Renal cortex interstitium (tissue), 11 donors: ENCODE results near the gene POMGNT2. TPM values are rescaled to one million over a fixed set of nuclear protein-coding genes. Genes with fewer than 3 reads are reported as not detected.
"Not testable (repeated sequence)": the region's sequence is repeated elsewhere in the genome, so short reads cannot be mapped to it uniquely, and the experiment has no call there.

ENCODE experiments used
- DNase-seq, 11 donors: peaks; one replicate each; pipeline ENCODE4 v3.0.0-alpha.2; 2013; ENCODE audit warnings: low read depth in 9 of 11, low spot score in 4 of 11; ENCODE audit errors: extremely low read depth in 1 of 11
- polyA plus RNA-seq, 3 donors: library from polyadenylated mRNA; unstranded; fragments of 120-200 nt; gene quantifications; one replicate each; pipeline ENCODE4 v1.2.1, GENCODE V29; 2013; ENCODE audit not compliant: insufficient read length in 3 of 3

POMGNT2 gene
- polyA plus RNA-seq, 3 donors, result 17.5 to 23.6 (median 20.6) TPM

DNA sequence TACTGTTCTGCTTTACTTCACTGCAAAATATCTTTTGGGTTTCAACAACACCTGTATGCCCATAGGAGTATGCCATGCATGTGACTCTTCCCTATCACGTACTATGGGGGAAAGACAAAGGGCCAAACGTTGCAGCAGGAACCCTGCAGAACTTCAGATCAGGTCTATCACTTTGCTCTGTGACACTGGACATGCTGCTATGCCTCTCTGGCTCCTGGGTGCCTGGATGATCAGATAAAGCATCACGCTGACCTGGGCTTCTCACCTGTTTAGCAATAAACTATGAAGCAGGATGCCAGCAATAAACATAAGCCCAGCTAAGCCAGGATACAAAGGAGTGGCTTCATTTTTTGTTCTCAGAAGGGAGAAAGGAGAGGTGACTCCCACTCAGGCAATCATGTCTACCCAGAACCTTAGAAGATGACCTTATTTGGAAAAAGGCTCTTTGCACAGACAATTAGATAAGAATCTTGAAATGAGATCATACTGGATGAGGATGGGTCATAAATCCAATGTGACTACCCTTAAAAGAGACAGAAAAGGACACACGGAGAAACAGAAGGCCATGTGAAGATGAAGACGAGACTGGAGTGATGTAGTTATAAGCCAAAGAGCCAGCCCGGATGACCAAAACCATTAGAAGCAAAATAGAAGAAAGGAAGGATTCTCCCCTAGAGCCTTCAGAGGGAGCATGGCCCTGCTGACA is 19.3 kb downstream of the POMGNT2 start:
- DNase-seq, result no peak

DNA sequence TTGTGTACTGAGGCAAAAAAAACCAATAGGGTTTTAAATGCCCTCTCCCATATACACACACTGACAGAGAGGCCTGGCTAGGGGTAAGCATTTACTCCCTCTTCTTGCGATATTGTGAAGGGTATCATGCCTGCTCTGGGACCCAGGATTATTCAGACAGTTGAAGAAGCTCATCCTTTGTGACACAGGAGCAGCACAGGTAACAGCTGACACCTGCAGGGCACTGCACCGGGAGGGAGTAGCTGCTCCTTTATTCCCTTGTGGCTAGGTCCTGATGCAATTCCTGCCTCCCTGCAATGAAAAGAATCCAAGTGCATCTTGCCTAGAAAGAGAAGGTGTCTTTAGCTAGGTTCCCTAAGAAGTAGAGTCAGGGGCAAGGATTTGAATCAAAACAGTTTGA is 23.4 kb downstream of the POMGNT2 start:
- no peak for DNase-seq

DNA sequence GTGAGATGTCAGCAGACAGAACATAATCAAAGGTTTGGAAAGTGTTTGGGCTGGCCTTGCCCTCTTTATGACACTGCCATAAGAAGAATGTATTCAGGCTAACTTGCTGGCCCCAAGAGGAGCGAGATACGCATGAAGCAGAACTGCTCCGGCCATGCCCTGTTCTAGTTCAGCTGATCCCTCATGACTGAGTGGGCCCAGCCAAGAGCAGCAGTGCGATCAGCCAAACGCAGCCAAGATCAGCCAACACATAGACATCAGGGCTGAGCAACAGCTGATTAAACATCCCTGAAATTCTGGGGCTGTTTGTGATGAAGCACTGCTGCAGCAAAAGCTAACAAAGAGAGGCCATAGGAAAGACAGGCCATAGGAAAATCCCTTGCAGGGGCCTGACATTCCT is 24.1 kb downstream of the POMGNT2 start:
- DNase-seq, result no peak

DNA sequence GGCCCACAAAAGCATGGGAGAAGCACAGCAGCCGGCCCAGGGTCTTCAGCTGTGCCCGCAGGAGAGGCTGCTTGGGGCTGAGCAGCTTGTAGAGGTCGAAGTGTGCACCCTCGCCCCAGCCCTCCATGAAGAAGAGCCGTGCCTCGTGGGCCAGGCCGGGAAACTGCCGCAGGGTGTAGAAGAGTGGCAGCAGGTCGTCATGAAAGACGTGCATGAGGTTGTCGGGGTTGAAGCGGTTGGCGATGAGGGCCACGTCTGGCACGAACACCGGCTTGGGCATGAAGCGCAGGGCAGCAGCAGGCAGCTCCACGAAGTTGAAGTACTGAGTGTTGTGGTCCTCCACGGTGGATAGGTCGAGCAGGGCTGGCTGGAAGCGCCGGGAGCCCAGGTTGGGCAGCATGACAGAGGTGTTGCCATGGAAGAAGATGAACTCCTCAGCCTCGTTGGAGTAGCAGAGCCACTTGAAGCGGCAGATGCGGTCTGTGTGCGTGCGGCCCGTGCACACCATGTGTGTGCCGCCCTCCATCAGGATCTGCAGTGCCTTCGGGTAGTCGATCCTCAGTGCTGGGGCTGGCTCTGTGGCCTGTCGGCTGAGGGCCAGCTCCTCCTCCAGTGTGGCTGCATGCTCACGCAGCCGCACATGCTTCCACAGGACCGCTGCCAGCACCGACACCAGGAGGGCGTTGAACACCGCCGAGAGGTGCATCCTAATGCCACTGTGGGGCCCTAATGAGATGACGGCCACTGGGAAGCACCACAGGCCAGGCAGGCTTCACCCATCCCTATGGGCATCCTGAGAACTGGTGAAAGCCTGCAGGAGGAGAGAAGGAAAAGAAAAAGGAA is 24.9 kb downstream of the POMGNT2 start:
- DNase-seq, result no peak

DNA sequence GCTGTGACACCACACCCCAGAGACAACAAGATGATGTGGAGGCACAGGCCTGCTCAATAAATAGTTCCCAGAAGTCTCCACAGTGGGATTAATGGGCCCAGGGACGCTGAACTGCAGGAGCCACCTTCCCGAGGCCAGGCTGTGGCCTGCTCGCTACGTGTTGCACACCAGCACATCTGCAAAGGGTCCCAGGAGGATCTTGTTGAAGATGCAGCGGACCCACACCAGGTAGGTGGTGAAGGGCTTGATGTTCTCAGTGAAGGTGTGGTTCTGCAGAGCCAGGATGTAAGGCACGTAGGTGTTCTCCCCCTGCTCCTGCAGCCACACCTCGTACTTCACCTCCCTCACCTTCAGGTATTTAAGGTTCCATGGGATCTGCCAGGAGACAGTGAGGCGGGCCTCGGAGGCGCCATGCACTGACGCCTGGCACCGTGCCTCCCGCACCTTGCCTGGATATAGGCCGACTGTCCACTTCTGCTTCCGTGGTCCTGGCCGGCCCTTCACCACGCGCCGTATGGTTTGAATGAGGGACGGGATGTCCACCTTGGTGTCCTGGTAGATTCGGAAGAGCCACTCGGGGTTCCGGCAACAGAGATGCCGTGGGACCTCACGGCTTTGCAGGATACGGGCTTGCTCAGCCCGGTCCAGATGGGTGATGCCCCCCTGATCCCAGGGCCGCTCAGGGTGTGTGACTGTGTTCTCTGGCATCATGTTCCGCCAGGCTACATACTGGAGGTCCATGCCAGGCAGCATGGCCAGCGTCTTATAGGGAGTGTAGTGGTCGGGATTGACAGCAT is 26.1 kb downstream of the POMGNT2 start:
- DNase-seq, result no peak

DNA sequence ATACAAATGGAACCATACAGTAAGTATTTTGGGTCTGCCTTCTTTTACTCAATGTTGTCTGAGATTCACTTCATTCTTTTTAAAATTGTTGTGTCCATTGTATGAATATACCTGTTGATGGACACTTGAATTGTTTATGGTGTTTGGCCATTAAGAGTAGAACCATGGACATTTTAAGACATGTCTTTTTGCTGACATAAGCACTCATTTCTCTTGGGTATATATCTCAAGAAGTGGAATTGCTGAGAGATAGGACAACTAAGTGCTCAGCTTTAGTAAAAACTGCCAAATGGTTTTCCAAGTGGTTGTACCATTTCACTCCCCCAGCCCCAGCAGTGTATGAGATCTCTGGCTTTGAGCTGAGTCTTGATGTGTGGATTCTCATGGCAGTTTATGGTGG is 28.2 kb downstream of the POMGNT2 start:
- DNase-seq, result no peak

DNA sequence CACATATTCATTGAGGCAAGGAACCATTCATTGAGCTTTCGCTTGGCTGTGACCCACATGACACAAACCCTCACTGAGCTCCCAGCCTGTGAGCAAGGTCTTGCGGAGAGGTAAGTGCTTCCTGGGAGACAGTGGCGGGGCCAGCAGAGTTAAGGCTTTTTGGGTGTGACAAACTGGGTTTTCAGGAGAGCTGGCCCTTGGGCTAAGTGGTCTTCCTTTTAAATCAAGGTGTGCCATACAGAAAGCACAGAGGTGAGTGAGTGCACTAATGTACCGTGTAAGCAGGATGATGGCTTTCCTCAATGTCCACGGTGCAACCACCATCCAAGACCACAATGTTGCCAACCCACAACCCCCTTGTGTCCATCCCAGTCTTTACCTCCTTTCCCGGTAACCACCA is 28.6 kb downstream of the POMGNT2 start:
- no peak for DNase-seq

DNA sequence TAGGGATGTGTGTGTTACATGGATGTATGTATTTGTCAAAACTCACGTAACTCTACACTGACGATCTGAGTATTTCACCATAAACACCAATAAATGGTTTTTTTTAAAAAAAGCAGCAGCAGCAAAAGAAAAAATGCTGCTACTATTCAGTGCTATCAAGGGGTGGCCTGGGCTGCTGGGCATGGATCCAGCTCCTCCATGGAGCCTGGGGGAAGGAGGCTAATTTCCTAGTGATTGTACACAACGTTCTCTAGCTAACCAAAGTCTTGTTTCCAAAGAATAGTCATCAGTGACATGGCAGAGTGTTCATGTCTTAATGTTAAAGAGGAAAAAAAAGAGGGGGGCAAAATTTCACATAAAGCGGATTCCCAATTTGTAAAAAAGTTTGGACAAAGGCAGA is 29.0 kb downstream of the POMGNT2 start:
- no peak for DNase-seq

DNA sequence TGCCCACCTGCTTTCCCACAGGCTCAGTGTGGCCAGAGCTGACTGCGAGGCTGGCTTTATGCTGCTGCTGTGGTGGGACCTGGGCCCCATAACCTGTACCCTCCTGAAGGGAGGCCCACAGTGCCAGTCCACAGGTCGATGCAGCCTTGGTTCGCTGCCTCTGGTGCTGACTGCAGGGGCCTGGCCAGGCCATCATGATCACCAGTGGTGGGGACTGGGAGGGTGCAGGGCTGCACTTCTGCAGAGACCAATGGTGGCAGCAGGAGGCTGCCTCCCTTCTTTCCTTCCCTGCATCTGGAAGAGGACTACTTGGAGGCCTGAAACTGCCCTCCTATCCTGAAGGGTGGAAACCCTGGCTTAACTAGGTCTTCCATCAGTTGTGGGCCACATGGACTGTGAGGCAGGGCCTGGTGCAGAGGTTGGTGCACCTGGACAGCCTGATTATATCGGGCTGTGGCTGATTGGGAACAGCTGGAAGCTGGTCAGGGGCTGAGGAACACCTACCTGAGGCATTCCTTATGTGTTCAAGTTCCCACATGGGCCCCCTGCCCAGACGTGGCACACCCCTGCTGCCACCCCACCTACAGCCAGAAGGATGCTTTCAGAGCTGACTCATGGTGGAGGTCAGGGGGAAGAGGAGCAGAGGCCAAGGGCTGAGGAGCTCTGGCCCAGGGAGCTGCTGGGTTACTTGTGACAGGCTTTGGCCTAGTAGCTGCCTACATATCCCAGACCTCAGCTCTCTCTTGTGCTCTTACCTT is 29.8 kb downstream of the POMGNT2 start:
- no peak for DNase-seq

DNA sequence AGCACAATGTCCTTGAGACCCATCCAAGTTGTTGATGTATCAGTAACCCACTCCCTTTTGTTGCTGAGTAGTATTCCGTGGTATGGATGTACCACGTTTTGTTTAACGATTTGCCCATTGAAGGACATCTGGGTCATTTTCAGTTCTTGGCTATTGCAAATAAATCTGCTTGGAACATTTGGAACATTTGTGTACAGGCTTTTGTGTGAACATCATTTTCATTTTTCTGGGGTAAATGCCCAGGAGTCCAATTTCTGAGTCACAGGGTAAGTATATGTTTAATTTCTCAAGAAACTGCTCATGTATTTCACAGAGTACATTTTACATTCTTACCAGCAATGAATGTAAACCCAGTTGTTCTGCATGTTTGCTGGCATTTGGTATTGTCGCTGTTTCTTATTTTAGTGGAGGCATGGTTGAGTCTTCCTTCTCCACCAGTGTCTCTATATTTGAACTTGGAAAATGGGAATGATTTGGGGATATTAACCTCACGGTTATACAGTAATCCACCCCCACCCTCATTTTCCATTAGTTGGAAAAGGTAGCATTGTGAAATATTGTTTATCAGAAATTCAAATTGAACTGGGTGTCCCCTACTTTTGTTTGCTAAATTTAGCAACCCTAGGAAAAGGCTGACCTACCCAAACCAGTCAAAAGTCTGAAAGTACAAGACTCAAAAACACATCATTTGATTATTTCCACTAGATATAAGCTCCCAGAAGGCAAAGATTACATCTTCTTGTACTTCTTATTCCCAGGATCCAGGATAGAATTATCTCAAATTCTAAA is 30.8 kb downstream of the POMGNT2 start:
- no peak for DNase-seq

DNA sequence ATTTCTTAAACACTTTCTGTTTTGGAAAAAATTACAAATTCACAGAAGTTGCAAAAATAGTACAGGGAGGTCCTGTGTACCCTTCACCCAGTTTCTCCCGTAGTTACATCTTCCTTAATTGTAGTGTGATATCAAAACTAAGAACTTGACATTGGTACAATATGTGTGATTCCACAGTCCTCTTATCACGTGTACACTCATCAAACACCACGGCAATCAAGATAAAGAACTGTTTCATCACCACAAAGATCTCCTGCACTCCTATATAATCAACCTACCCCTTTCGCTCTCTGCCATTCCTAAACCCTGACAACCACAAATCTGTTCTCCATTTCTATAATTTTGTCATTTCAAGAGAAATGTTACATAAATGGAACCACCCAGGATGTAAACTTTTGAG is 31.4 kb downstream of the POMGNT2 start:
- DNase-seq, result no peak

DNA sequence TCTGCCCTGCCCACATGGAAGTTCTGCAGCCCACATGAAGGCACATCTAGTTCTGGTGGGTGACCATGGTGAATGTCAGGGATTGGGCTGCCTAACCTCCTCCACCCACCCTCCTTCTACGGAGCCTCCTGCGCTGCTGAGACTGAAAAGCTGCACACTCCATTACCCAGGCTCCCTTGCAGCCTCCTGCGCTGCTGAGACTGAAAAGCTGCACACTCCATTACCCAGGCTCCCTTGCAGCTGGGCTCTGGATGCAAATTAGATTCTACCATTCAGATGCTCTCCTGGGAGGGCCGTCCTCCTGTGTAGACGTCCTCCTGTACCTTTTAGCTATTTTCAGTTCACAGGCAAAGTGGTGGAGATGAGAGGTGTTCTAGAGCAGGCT is 32.1 kb downstream of the POMGNT2 start:
- no peak for DNase-seq

DNA sequence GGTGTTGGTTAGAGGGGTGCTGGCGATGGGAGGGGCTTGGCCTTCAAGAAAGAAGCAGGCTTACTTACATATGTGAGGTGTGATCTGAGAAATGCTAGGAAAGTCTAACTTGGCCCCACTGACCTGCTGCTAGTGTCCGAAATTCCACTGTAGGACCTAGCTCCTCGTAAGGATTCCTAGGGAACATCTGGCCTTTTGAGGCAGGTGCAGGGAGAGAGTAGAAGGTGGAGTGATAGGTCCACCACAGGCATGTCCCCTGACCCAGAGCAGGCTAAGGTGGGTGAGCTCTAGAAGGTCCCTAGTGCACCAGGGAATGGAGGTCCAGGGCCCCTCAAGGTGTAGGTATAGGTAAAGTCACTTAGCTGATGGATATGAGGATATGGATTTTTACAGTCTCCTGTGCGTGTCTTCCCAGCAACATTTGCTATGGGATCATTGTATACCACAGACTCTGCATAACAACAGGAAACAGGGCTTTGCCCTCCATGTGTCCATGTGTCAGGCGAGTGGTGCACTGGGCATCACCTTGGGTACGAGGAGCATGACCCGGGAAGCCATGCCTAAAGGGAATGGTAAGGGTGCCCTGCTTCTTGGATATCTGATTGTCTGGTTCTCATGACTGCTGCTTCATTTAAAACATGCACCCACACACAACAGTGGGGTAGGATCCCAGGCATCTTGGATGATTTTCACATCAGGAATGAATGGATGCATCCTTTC is 32.6 kb downstream of the POMGNT2 start:
- no peak for DNase-seq

DNA sequence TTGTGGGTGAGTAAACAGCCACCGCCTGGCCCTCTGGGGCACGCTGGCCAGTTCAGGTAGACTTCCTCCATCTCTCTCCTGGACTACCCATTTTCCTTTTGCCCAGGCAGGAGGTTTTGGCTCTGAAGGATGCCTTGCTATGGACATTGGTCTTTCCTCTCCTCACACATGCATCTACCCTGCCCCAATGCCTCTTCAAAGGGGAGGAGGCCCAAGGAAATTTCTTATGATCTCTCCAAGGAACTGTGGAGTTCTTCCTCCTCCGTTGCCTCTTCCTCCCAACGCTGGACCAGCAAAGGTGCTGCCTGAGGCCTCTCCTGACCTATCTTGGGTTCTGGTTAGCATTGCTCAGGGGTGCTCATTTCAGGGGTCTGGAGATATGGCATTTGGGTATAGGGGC is 33.5 kb downstream of the POMGNT2 start:
- DNase-seq, result no peak

DNA sequence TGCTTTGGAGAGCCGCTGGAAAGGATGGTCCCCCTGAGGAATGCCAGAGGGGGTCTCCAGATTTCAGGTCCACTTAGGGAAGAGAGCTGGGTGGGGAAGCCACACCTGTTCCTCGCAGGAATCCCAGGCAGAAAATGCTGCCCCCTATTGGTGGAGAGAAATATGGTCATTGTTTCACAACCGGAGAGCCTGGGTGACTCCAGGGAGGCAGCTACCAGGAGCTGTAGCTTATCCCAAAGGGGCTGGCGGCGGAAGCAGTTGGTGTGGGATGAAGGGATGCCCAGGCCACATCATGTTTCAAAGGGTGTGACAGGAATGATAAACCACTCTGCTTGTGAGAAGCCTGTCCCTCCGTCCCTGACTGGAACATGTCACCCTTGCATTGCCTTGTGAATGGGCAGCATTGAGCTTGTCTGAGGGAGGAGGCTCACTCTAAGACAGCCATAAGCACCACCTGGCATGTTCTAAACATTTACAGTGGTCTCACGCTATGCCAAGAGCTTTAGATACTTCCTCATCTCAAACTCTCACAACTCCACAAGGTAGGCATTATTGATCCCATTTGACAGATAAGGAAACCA is 34.5 kb downstream of the POMGNT2 start:
- no peak for DNase-seq

DNA sequence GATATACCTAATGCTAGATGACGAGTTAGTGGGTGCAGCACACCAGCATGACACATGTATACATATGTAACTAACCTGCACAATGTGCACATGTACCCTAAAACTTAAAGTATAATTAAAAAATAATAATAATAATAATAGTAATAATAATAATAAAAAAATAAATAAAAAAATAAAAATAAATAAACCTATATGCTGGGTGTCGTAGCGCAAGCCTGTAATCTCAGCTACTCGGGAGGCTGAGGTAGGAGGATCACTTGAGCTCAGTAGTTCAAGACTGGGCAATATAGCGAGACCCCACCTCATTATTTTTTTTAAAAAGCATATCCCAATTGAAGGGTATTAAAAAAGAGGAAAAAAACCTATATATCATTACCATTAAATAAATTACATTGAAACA is 35.2 kb downstream of the POMGNT2 start:
- DNase-seq, result not testable (repeated sequence)

DNA sequence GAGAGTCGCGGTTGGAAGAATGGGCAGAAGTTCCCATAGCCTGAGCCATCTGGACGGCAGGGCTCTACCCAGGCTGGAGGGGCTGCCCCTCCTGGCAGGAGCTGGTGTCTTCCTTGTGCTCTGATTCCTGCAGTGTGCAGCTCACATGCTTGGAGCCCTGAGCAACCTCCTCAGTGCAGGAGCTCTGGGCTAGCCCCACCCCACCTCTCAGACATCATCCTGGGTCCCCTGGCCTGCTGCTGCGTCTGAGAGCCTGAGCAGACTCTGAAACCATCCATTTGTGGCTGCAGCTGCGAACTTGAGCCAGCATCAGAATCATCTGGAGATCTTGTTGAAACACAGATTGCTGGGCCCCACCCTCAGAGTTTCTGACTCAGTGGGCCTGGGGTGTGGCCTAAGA is 42.8 kb downstream of the POMGNT2 start:
- no peak for DNase-seq
